ENCODE measurements around the gene THOP1.

DNA sequence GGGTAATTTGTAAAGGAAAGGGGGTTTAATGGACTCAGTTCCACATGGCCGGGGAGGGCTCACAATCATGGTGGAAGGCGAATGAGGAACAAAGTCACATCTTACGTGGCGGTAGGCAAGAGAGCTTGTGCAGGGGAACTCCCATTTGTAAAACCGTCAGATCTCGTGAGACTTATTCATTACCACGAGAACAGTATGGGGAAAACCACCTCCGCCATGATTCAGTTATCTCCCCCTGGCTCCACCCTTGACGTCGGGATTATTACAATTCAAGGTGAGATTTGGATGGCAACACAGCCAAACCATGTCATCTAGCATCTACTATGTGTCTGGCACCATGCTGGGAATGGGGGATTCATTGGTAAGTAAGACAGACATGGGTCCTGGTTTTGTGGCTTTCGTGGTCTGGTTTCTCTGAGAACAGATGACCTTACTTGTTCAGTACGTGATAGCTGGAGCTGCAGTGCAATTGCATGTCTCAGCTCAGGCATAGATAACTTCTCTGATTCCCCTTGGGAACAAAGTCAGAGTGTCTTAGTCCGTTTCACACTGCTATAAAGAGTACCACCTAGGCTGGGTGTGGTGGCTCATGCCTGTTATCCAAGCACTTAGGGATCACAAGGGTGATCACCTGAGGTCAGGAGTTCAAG, 42.7 kb downstream of the THOP1 start:
- TF ChIP-seq, protein P1, sequence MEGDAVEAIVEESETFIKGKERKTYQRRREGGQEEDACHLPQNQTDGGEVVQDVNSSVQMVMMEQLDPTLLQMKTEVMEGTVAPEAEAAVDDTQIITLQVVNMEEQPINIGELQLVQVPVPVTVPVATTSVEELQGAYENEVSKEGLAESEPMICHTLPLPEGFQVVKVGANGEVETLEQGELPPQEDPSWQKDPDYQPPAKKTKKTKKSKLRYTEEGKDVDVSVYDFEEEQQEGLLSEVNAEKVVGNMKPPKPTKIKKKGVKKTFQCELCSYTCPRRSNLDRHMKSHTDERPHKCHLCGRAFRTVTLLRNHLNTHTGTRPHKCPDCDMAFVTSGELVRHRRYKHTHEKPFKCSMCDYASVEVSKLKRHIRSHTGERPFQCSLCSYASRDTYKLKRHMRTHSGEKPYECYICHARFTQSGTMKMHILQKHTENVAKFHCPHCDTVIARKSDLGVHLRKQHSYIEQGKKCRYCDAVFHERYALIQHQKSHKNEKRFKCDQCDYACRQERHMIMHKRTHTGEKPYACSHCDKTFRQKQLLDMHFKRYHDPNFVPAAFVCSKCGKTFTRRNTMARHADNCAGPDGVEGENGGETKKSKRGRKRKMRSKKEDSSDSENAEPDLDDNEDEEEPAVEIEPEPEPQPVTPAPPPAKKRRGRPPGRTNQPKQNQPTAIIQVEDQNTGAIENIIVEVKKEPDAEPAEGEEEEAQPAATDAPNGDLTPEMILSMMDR (IDR thresholded peaks at IDR 0.05), result no peak
- TF ChIP-seq HDAC2 (IDR thresholded peaks at IDR 0.05) (no peak), POLR2A (IDR thresholded peaks at IDR 0.05; ENCODE audit: low read length) (no peak), RCOR1 (IDR thresholded peaks at IDR 0.05; ENCODE audit: low read depth, low read length) (no peak), SMC3 (IDR thresholded peaks at IDR 0.05) (no peak), CEBPB (IDR thresholded peaks at IDR 0.05) (no peak), NPAS2 (CRISPR knock-in tag; IDR thresholded peaks at IDR 0.05; ENCODE audit: borderline replicate concordance) (no peak), ZC3H11A (IDR thresholded peaks at IDR 0.05) (no peak), POLR2AphosphoS2 (conservative IDR thresholded peaks at IDR 0.05; ENCODE audit: low read length) (no peak), RFX5 (IDR thresholded peaks at IDR 0.05) (no peak), NFE2L2 (conservative IDR thresholded peaks at IDR 0.05; ENCODE audit: low read length) (no peak), MAZ (IDR thresholded peaks at IDR 0.05; ENCODE audit: borderline replicate concordance, low read depth, low read length) (no peak)
- TF ChIP-seq, protein P2, sequence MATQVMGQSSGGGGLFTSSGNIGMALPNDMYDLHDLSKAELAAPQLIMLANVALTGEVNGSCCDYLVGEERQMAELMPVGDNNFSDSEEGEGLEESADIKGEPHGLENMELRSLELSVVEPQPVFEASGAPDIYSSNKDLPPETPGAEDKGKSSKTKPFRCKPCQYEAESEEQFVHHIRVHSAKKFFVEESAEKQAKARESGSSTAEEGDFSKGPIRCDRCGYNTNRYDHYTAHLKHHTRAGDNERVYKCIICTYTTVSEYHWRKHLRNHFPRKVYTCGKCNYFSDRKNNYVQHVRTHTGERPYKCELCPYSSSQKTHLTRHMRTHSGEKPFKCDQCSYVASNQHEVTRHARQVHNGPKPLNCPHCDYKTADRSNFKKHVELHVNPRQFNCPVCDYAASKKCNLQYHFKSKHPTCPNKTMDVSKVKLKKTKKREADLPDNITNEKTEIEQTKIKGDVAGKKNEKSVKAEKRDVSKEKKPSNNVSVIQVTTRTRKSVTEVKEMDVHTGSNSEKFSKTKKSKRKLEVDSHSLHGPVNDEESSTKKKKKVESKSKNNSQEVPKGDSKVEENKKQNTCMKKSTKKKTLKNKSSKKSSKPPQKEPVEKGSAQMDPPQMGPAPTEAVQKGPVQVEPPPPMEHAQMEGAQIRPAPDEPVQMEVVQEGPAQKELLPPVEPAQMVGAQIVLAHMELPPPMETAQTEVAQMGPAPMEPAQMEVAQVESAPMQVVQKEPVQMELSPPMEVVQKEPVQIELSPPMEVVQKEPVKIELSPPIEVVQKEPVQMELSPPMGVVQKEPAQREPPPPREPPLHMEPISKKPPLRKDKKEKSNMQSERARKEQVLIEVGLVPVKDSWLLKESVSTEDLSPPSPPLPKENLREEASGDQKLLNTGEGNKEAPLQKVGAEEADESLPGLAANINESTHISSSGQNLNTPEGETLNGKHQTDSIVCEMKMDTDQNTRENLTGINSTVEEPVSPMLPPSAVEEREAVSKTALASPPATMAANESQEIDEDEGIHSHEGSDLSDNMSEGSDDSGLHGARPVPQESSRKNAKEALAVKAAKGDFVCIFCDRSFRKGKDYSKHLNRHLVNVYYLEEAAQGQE (IDR thresholded peaks at IDR 0.05), result no peak

Measured in A549 (cell line).